ENCODE results near the gene KATNB1.
"Not testable (repeated sequence)": the region's sequence is repeated elsewhere in the genome, so short reads cannot be mapped to it uniquely, and the experiment has no call there.

Gene KATNB1

GRCh38 chr16:57725976-57726375, 9.6 kb upstream of the KATNB1 start:
- DNase-seq (ENCODE audit: low read depth): no peak

- DNase-seq (ENCODE audit: low read depth): no peak
These were observed 9.1 kb upstream of the KATNB1 start for GRCh38 chr16:57726433-57726947.

- no peak for DNase-seq (ENCODE audit: low read depth)
These were observed 8.0 kb upstream of the KATNB1 start for GRCh38 chr16:57727610-57728009.

- no peak for DNase-seq (ENCODE audit: low read depth)
These were observed 7.0 kb upstream of the KATNB1 start for GRCh38 chr16:57728336-57729181.

- DNase-seq (ENCODE audit: low read depth): no peak
These were observed 6.4 kb upstream of the KATNB1 start for GRCh38 chr16:57729182-57729484.

GRCh38 chr16:57729852-57730251, 5.7 kb upstream of the KATNB1 start:
- DNase-seq (ENCODE audit: low read depth): not testable (repeated sequence)

GRCh38 chr16:57730771-57731730, 4.5 kb upstream of the KATNB1 start:
- no peak for DNase-seq (ENCODE audit: low read depth)

GRCh38 chr16:57732037-57732436, 3.5 kb upstream of the KATNB1 start:
- DNase-seq (ENCODE audit: low read depth): no peak

- DNase-seq (ENCODE audit: low read depth): no peak
These were observed 2.9 kb upstream of the KATNB1 start for GRCh38 chr16:57732714-57733113.

GRCh38 chr16:57734308-57734924, 1.2 kb upstream of the KATNB1 start:
- no peak for DNase-seq (ENCODE audit: low read depth)

- DNase-seq (ENCODE audit: low read depth): peak; percentile 100
These were observed 430 bp upstream of the KATNB1 start for GRCh38 chr16:57734925-57735754.

- DNase-seq (ENCODE audit: low read depth): peak; percentile 45
These were observed 1.1 kb downstream of the KATNB1 start for GRCh38 chr16:57736419-57737351.

- no peak for DNase-seq (ENCODE audit: low read depth)
These were observed 3.3 kb downstream of the KATNB1 start for GRCh38 chr16:57738844-57739243.

GRCh38 chr16:57739756-57740422, 4.3 kb downstream of the KATNB1 start:
- no peak for DNase-seq (ENCODE audit: low read depth)

- no peak for DNase-seq (ENCODE audit: low read depth)
These were observed 5.0 kb downstream of the KATNB1 start for GRCh38 chr16:57740423-57741071.

GRCh38 chr16:57741660-57742191, 6.2 kb downstream of the KATNB1 start:
- no peak for DNase-seq (ENCODE audit: low read depth)

GRCh38 chr16:57742543-57742942, 7.0 kb downstream of the KATNB1 start:
- no peak for DNase-seq (ENCODE audit: low read depth)

- DNase-seq (ENCODE audit: low read depth): no peak
These were observed 7.9 kb downstream of the KATNB1 start for GRCh38 chr16:57743458-57743857.
